Measurements from ENCODE around the gene TYMS. TPM values are rescaled to one million over a fixed set of nuclear protein-coding genes. Genes with fewer than 3 reads are reported as not detected.

The TYMS gene
- total and polyA plus RNA-seq, 8 donors = 25.9 to 226 (median 142) TPM

- TF ChIP-seq CTCF (IDR thresholded peaks at IDR 0.05) = no peak
- Histone ChIP-seq H3K36me3 (no peaks in the 10 kb centered on the region), H3K4me1 (peaks cover 3 to 17% of the 10 kb centered on the region in 2 donors), H3K4me3 (no peak overlapping the region), H3K27me3 (no peaks in the 10 kb centered on the region), H3K27ac (peak overlapping the region; percentile 22 to 47), H3K9me3 (no peaks in the 10 kb centered on the region)
- DNase-seq = no peak
- intact Hi-C loops (cut with DNase I) = no loop called here
- ATAC-seq = no peak
Measured at GRCh38 chr18:614193-614592, 43.3 kb upstream of the TYMS start.

DNA sequence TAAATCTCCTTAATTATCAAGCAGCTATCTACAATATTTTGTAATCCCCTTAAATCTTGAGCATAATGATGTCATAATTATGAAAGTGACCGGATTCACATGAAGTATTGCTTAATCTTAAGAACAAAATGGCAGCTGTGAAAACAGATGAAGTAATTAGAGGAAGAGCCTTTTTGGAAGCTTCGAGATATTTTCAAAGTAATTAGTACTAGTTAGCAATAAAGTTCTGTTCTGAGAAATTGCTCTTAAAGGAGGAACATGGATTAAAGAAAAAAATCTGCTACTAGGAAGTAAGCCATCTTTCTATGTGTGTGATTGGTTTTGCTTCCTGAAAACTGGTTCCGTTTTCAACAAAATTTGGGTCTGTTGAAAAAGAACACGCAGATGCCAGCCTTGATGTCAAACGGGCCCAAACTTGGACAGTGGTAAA, 42.3 kb upstream of the TYMS start:
- no peaks in the 10 kb centered on the region for H3K27me3 ChIP-seq
- no peak overlapping the region for H3K4me3 ChIP-seq
- no peak for TF ChIP-seq CTCF (IDR thresholded peaks at IDR 0.05)
- H3K9me3 ChIP-seq = no peaks in the 10 kb centered on the region
- peaks cover 3 to 17% of the 10 kb centered on the region in 2 donors for H3K4me1 ChIP-seq
- H3K36me3 ChIP-seq = no peaks in the 10 kb centered on the region
- H3K27ac ChIP-seq = peak overlapping the region; percentile 47 to 53
- ATAC-seq (peak; percentile 38), DNase-seq (no peak)
- intact Hi-C loops (cut with DNase I) = loop anchor here in 1 of 2 donors (5.0 kb wide), 1 partner anchor 328 kb away; no protein-coding TSS in a partner anchor

DNA sequence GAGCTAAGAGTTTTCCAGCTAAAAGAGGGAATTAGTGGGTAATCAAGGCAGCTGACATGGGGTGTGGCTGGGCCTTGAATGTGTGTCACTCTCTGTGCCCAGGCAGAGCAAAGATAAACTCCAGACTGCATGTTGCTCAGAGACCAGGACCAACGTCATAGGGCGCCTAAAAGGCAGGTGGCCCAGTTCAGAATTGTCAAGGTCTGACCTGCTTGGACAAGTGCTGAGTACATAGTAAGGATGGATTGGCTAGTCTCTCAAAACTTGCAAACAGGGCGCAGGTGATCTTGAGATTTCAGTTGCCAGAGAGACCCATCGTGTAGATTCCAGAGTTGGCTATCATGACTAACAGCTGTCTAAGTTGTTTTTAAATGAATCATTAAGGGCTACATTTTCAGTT, 41.7 kb upstream of the TYMS start:
- no peak for TF ChIP-seq CTCF (IDR thresholded peaks at IDR 0.05)
- H3K4me3 ChIP-seq = no peak overlapping the region
- H3K27ac ChIP-seq = peak overlapping the region; percentile 47 to 53
- intact Hi-C loops (cut with DNase I) = loop anchor here in 1 of 2 donors (5.0 kb wide), 1 partner anchor 328 kb away; no protein-coding TSS in a partner anchor
- ATAC-seq = peak; percentile 83
- H3K36me3 ChIP-seq = no peaks in the 10 kb centered on the region
- H3K4me1 ChIP-seq = peaks cover 3 to 17% of the 10 kb centered on the region in 2 donors
- peak in 1 of 4 donors; percentile 50 for DNase-seq
- no peaks in the 10 kb centered on the region for H3K27me3 ChIP-seq
- no peaks in the 10 kb centered on the region for H3K9me3 ChIP-seq

GRCh38 chr18:616380-616995, 41.0 kb upstream of the TYMS start:
- Histone ChIP-seq H3K4me3 (no peak overlapping the region), H3K27me3 (no peaks in the 10 kb centered on the region), H3K27ac (no peak overlapping the region), H3K4me1 (peaks cover 3 to 17% of the 10 kb centered on the region in 2 donors), H3K36me3 (no peaks in the 10 kb centered on the region), H3K9me3 (no peaks in the 10 kb centered on the region)
- peak; percentile 40 to 71 for TF ChIP-seq CTCF (IDR thresholded peaks at IDR 0.05)
- DNase-seq (peak in 1 of 4 donors; percentile 57), ATAC-seq (peak; percentile 88)
- intact Hi-C loops (cut with DNase I) = loop anchor here in 1 of 2 donors (5.0 kb wide), 1 partner anchor 329 kb away; no protein-coding TSS in a partner anchor

DNA sequence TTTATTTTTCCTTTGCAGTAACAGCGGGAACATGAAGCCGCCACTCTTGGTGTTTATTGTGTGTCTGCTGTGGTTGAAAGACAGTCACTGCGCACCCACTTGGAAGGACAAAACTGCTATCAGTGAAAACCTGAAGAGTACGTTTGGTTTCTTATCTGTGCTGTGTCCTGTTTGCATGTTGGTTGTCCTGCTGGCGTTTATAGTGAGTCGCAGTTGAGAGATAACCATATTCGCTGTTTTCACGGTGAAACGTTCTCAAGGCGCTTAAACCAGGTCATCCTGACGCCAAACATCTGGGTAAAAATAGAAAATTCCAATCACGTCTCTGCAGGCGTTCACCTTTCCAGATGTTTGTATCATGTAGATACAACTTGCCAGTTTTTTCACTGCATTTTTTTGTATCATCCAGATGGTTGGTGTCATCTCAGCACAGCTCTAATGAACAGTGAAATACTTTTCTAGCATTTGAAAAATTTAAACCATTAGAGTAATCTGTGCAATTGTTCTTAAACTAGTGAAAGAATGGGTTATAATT, 39.4 kb upstream of the TYMS start:
- no peak overlapping the region for H3K27ac ChIP-seq
- no peaks in the 10 kb centered on the region for H3K36me3 ChIP-seq
- no peaks in the 10 kb centered on the region for H3K9me3 ChIP-seq
- DNase-seq (no peak), ATAC-seq (no peak)
- H3K27me3 ChIP-seq = no peaks in the 10 kb centered on the region
- peaks cover 3 to 17% of the 10 kb centered on the region in 2 donors for H3K4me1 ChIP-seq
- intact Hi-C loops (cut with DNase I) = loop anchor here in 1 of 2 donors (5.0 kb wide), 1 partner anchor 331 kb away; no protein-coding TSS in a partner anchor
- no peak for TF ChIP-seq CTCF (IDR thresholded peaks at IDR 0.05)
- no peak overlapping the region for H3K4me3 ChIP-seq
